GM10266 (cell line): ENCODE results near the gene NAAA.
"Not testable (repeated sequence)": the region's sequence is repeated elsewhere in the genome, so short reads cannot be mapped to it uniquely, and the experiment has no call there.

Source experiments
- DNase-seq: peaks from one replicate; pipeline ENCODE4 v3.0.0; 2012; ENCODE audit errors: extremely low spot score
- TF ChIP-seq, protein P1 (sequence below): IDR thresholded peaks from 2 replicates; pipeline ENCODE4 v1.5.1; 2012; ENCODE audit warnings: mild to moderate bottlenecking, low read depth; ENCODE audit not compliant: control insufficient read depth, insufficient read depth; ENCODE audit errors: missing control alignments

Gene NAAA

DNA sequence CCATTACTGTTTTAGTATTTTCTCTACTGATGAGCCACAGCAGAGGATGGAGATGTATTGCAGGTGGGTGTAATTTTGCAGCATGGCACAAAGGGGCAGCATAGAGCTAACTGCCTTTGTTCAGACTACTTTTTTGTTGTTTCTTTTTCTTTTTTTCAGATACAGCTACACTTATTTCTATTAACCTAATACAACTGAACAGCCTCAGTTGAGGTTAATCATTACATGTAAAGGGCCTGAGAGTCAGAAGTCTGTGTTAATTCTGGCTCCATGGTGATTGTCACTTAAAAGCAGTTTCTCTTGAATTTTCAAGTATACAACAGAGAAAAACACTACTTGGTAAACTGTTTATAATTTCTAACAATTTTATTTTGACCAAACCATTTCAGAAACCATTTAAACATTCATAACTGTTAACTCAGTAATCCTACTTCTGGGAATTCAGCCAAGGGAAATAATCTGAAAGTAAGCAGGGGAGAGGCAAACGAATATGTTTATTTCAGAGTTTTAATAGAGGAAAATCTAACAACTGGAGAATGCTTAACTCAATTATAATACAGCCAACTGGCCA lies 24.6 kb downstream of the NAAA start:
- TF ChIP-seq, protein P1, sequence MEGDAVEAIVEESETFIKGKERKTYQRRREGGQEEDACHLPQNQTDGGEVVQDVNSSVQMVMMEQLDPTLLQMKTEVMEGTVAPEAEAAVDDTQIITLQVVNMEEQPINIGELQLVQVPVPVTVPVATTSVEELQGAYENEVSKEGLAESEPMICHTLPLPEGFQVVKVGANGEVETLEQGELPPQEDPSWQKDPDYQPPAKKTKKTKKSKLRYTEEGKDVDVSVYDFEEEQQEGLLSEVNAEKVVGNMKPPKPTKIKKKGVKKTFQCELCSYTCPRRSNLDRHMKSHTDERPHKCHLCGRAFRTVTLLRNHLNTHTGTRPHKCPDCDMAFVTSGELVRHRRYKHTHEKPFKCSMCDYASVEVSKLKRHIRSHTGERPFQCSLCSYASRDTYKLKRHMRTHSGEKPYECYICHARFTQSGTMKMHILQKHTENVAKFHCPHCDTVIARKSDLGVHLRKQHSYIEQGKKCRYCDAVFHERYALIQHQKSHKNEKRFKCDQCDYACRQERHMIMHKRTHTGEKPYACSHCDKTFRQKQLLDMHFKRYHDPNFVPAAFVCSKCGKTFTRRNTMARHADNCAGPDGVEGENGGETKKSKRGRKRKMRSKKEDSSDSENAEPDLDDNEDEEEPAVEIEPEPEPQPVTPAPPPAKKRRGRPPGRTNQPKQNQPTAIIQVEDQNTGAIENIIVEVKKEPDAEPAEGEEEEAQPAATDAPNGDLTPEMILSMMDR, result peak; percentile 77
- DNase-seq, result peak; percentile 50

GRCh38 chr4:75912968-75913367 lies 27.8 kb downstream of the NAAA start:
- TF ChIP-seq, protein P1, result no peak

GRCh38 chr4:75910831-75911230 lies 30.0 kb downstream of the NAAA start:
- DNase-seq, result not testable (repeated sequence)

More at GRCh38 chr4:75912968-75913367, 27.8 kb downstream of the NAAA start:
- DNase-seq, result no peak

GRCh38 chr4:75909405-75909804 lies 31.4 kb downstream of the NAAA start:
- TF ChIP-seq, protein P1, result no peak
- no peak for DNase-seq

DNA sequence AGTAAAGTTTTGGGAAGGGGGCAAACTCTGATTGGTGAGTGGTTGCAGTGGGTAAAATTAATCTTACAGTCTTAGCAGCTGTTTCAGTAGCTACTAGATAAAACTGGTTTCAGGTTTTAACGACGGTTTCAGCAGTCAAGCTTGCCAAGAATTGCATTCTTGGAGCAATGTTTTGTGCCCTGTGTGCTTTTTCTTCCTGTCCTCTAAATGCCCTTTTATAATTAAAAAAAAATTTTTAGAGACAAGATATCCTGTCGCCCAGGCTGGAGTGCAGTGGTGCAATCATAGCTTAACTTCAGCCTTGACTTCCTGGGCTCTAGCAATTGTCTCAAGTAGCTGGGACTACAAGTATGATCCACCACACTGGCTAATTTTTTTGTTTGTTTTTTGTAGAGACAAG lies 32.3 kb downstream of the NAAA start:
- TF ChIP-seq, protein P1, result no peak
- no peak for DNase-seq

GRCh38 chr4:75907966-75908365 lies 32.8 kb downstream of the NAAA start:
- TF ChIP-seq, protein P1, result no peak
- no peak for DNase-seq

GRCh38 chr4:75904076-75904475 lies 36.7 kb downstream of the NAAA start:
- TF ChIP-seq, protein P1, result no peak

DNA sequence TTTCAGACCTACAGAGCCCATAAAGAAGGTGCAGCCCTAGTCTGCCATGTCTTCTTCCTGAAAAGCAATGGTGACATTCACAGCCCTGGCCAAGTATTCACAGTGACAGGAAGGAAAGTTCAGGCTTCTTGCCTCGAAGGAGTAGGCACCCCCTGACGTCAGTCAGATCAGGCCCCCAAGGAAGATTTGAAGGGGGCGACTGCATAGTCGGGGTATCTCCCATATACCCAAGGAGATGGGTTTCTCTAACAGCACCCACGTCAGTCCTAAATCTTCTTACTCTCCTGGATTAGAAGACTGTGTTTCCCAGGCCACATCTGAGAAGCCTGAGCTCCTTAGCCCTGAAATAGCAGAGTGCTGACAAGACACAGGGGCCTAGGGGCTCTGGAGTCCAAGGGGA lies 38.5 kb downstream of the NAAA start, which contains the start of gene PPEF2:
TSS of gene PPEF2 (minus strand) at position 101 of the 400 bp plus-strand sequence. CDS start 6,127 bp downstream, outside the sequence.
- DNase-seq, result no peak
- TF ChIP-seq, protein P1, result no peak

More at GRCh38 chr4:75904076-75904475, 36.7 kb downstream of the NAAA start:
- DNase-seq, result no peak
